ENCODE data around the gene CELSR2. TPM values are rescaled to one million over a fixed set of nuclear protein-coding genes. Genes with fewer than 3 reads are reported as not detected.
"Not testable (repeated sequence)": the region's sequence is repeated elsewhere in the genome, so short reads cannot be mapped to it uniquely, and the experiment has no call there.

Gene CELSR2
- total and polyA plus RNA-seq, 4 donors: 0.38 to 4.2 (median 1.8) TPM

- no peak for DNase-seq
- Histone ChIP-seq H3K27ac (ENCODE audit: low read depth in 1 of 2, low read length in 2 of 2) (no peak overlapping the region), H3K4me3 (ENCODE audit: low read length in 2 of 2) (peak overlapping the region in 1 of 2 donors; percentile 24), H3K4me1 (ENCODE audit: control insufficient read depth in 1 of 2, insufficient read depth in 2 of 2, low read length in 2 of 2) (no peaks in the 10 kb centered on the region), H3K9me3 (ENCODE audit: control insufficient read depth, low read length) (no peaks in the 10 kb centered on the region), H3K36me3 (ENCODE audit: control insufficient read depth in 1 of 2, insufficient read depth in 2 of 2, low read length in 1 of 2) (no peaks in the 10 kb centered on the region), H3K27me3 (ENCODE audit: control insufficient read depth in 1 of 2, insufficient read depth in 2 of 2, low read length in 1 of 2) (no peaks in the 10 kb centered on the region)
- ATAC-seq (ENCODE audit: low FRiP score): no peak
- 16 to 27% methylated on average over 9 of the region's 9 CpGs for WGBS, 2 donors
- intact Hi-C loops (cut with DNase I): no loop called here
Observed at GRCh38 chr1:109208836-109209463, 40.4 kb upstream of the CELSR2 start.

GRCh38 chr1:109210058-109210457 lies 39.3 kb upstream of the CELSR2 start:
- Histone ChIP-seq H3K36me3 (ENCODE audit: control insufficient read depth in 1 of 2, insufficient read depth in 2 of 2, low read length in 1 of 2) (no peaks in the 10 kb centered on the region), H3K27me3 (ENCODE audit: control insufficient read depth in 1 of 2, insufficient read depth in 2 of 2, low read length in 1 of 2) (no peaks in the 10 kb centered on the region), H3K4me3 (ENCODE audit: low read length in 2 of 2) (no peak overlapping the region), H3K4me1 (ENCODE audit: control insufficient read depth in 1 of 2, insufficient read depth in 2 of 2, low read length in 2 of 2) (no peaks in the 10 kb centered on the region), H3K27ac (ENCODE audit: low read depth in 1 of 2, low read length in 2 of 2) (no peak overlapping the region), H3K9me3 (ENCODE audit: control insufficient read depth, low read length) (no peaks in the 10 kb centered on the region)
- no peak for DNase-seq
- intact Hi-C loops (cut with DNase I): loop anchor here in 1 of 2 donors (5.0 kb wide), 1 partner anchor 98 kb away; the partner anchor contains the start of gene ELAPOR1
- 92 to 94% methylated on average over 8 of the region's 8 CpGs for WGBS, 2 donors
- ATAC-seq (ENCODE audit: low FRiP score): no peak

GRCh38 chr1:109213345-109213823 lies 36.0 kb upstream of the CELSR2 start:
- ATAC-seq (ENCODE audit: low FRiP score) (no peak), DNase-seq (no peak)
- Histone ChIP-seq H3K27ac (ENCODE audit: low read depth in 1 of 2, low read length in 2 of 2) (peak overlapping the region in 1 of 2 donors; percentile 71), H3K36me3 (ENCODE audit: control insufficient read depth in 1 of 2, insufficient read depth in 2 of 2, low read length in 1 of 2) (no peaks in the 10 kb centered on the region), H3K9me3 (ENCODE audit: control insufficient read depth, low read length) (no peaks in the 10 kb centered on the region), H3K4me1 (ENCODE audit: control insufficient read depth in 1 of 2, insufficient read depth in 2 of 2, low read length in 2 of 2) (peaks cover 0 to 9% of the 10 kb centered on the region in 2 donors), H3K27me3 (ENCODE audit: control insufficient read depth in 1 of 2, insufficient read depth in 2 of 2, low read length in 1 of 2) (no peaks in the 10 kb centered on the region), H3K4me3 (ENCODE audit: low read length in 2 of 2) (peak overlapping the region in 1 of 2 donors; percentile 16)
- 30 to 33% methylated on average over 10 of the region's 10 CpGs for WGBS, 2 donors
- intact Hi-C loops (cut with DNase I): loop anchor here in 1 of 2 donors (5.0 kb wide), 1 partner anchor 101 kb away; the partner anchor contains the start of gene ELAPOR1

GRCh38 chr1:109213824-109214693 lies 35.3 kb upstream of the CELSR2 start, which contains the start of gene SARS1:
Gene SARS1, plus strand, starts transcription at chr1:109213918. Its CDS starts 75 bp downstream, at chr1:109213993.
- DNase-seq (peak; percentile 91 to 95), ATAC-seq (ENCODE audit: low FRiP score) (peak; percentile 96)
- H3K4me3 ChIP-seq (ENCODE audit: low read length in 2 of 2): peak within 1 kb of the TSS; percentile 63 to 74
- intact Hi-C loops (cut with DNase I): loop anchor here in 1 of 2 donors (5.0 kb wide), 1 partner anchor 102 kb away; the partner anchor contains the start of gene ELAPOR1
- H3K4me1 ChIP-seq (ENCODE audit: control insufficient read depth in 1 of 2, insufficient read depth in 2 of 2, low read length in 2 of 2): peaks cover 0 to 9% of the 10 kb centered on the region in 2 donors
- no peaks in the 10 kb centered on the region for H3K36me3 ChIP-seq (ENCODE audit: control insufficient read depth in 1 of 2, insufficient read depth in 2 of 2, low read length in 1 of 2)
- H3K27ac ChIP-seq (ENCODE audit: low read depth in 1 of 2, low read length in 2 of 2): peak within 1 kb of the TSS; percentile 4 to 72
- 0% methylated on average over 64 of the region's 64 CpGs for WGBS, 2 donors
- H3K9me3 ChIP-seq (ENCODE audit: control insufficient read depth, low read length): no peaks in the 10 kb centered on the region
- H3K27me3 ChIP-seq (ENCODE audit: control insufficient read depth in 1 of 2, insufficient read depth in 2 of 2, low read length in 1 of 2): no peaks in the 10 kb centered on the region

- Histone ChIP-seq H3K4me1 (ENCODE audit: control insufficient read depth in 1 of 2, insufficient read depth in 2 of 2, low read length in 2 of 2) (peaks cover 0 to 9% of the 10 kb centered on the region in 2 donors), H3K4me3 (ENCODE audit: low read length in 2 of 2) (peak overlapping the region; percentile 63 to 74), H3K27ac (ENCODE audit: low read depth in 1 of 2, low read length in 2 of 2) (peak overlapping the region; percentile 51 to 72), H3K27me3 (ENCODE audit: control insufficient read depth in 1 of 2, insufficient read depth in 2 of 2, low read length in 1 of 2) (no peaks in the 10 kb centered on the region), H3K36me3 (ENCODE audit: control insufficient read depth in 1 of 2, insufficient read depth in 2 of 2, low read length in 1 of 2) (no peaks in the 10 kb centered on the region), H3K9me3 (ENCODE audit: control insufficient read depth, low read length) (no peaks in the 10 kb centered on the region)
- ATAC-seq (ENCODE audit: low FRiP score) (peak; percentile 46), DNase-seq (no peak)
- WGBS, 2 donors: 7% methylated on average over 13 of the region's 13 CpGs
- intact Hi-C loops (cut with DNase I): loop anchor here in 1 of 2 donors (5.0 kb wide), 1 partner anchor 103 kb away; the partner anchor contains the start of gene ELAPOR1
Observed at GRCh38 chr1:109214695-109215623, 34.4 kb upstream of the CELSR2 start.

GRCh38 chr1:109216662-109217061 lies 32.7 kb upstream of the CELSR2 start:
- Histone ChIP-seq H3K27ac (ENCODE audit: low read depth in 1 of 2, low read length in 2 of 2) (no peak overlapping the region), H3K27me3 (ENCODE audit: control insufficient read depth in 1 of 2, insufficient read depth in 2 of 2, low read length in 1 of 2) (no peaks in the 10 kb centered on the region), H3K4me3 (ENCODE audit: low read length in 2 of 2) (no peak overlapping the region), H3K36me3 (ENCODE audit: control insufficient read depth in 1 of 2, insufficient read depth in 2 of 2, low read length in 1 of 2) (no peaks in the 10 kb centered on the region), H3K9me3 (ENCODE audit: control insufficient read depth, low read length) (no peaks in the 10 kb centered on the region), H3K4me1 (ENCODE audit: control insufficient read depth in 1 of 2, insufficient read depth in 2 of 2, low read length in 2 of 2) (peaks cover 0 to 9% of the 10 kb centered on the region in 2 donors)
- DNase-seq (no peak), ATAC-seq (ENCODE audit: low FRiP score) (no peak)
- intact Hi-C loops (cut with DNase I): no loop called here
- 87 to 89% methylated on average over 4 of the region's 4 CpGs for WGBS, 2 donors

GRCh38 chr1:109218516-109218915 lies 30.8 kb upstream of the CELSR2 start:
- ATAC-seq (ENCODE audit: low FRiP score) (no peak), DNase-seq (no peak)
- no peak overlapping the region for H3K27ac ChIP-seq (ENCODE audit: low read depth in 1 of 2, low read length in 2 of 2)
- WGBS, 2 donors: 66 to 67% methylated on average over 3 of the region's 3 CpGs
- no peaks in the 10 kb centered on the region for H3K27me3 ChIP-seq (ENCODE audit: control insufficient read depth in 1 of 2, insufficient read depth in 2 of 2, low read length in 1 of 2)
- no peak overlapping the region for H3K4me3 ChIP-seq (ENCODE audit: low read length in 2 of 2)
- H3K4me1 ChIP-seq (ENCODE audit: control insufficient read depth in 1 of 2, insufficient read depth in 2 of 2, low read length in 2 of 2): peaks cover 0 to 9% of the 10 kb centered on the region in 2 donors
- H3K36me3 ChIP-seq (ENCODE audit: control insufficient read depth in 1 of 2, insufficient read depth in 2 of 2, low read length in 1 of 2): no peaks in the 10 kb centered on the region
- no peaks in the 10 kb centered on the region for H3K9me3 ChIP-seq (ENCODE audit: control insufficient read depth, low read length)
- intact Hi-C loops (cut with DNase I): no loop called here

GRCh38 chr1:109221201-109221600 lies 28.1 kb upstream of the CELSR2 start:
- ATAC-seq (ENCODE audit: low FRiP score); intact Hi-C loops (cut with DNase I); H3K4me1 ChIP-seq (ENCODE audit: control insufficient read depth in 1 of 2, insufficient read depth in 2 of 2, low read length in 2 of 2); DNase-seq; H3K36me3 ChIP-seq (ENCODE audit: control insufficient read depth in 1 of 2, insufficient read depth in 2 of 2, low read length in 1 of 2); H3K9me3 ChIP-seq (ENCODE audit: control insufficient read depth, low read length); H3K27me3 ChIP-seq (ENCODE audit: control insufficient read depth in 1 of 2, insufficient read depth in 2 of 2, low read length in 1 of 2); H3K27ac ChIP-seq (ENCODE audit: low read depth in 1 of 2, low read length in 2 of 2); H3K4me3 ChIP-seq (ENCODE audit: low read length in 2 of 2): not testable (repeated sequence)
- WGBS, 2 donors: 95 to 98% methylated on average over 9 of the region's 9 CpGs

All from aorta (tissue), 5 donors.